T-helper 17 cell (primary cell): ENCODE results near the gene EIF4G3. TPM values are rescaled to one million over a fixed set of nuclear protein-coding genes. Genes with fewer than 3 reads are reported as not detected.
A peak's percentile ranks its signal among the peaks of the same experiment; 100 is the strongest.
"Not testable (repeated sequence)": the region's sequence is repeated elsewhere in the genome, so short reads cannot be mapped to it uniquely, and the experiment has no call there.

Source experiments
- ATAC-seq: fragments of 150-1000 bp; cut with Tn5 transposase; 2 replicates; pipeline ENCODE4 v1.10.0; 2021; ENCODE audit warnings: mild to moderate bottlenecking, moderate library complexity
- DNase-seq, 3 donors: peaks; one replicate each; pipeline versions ENCODE4 v3.0.0 to v3.0.0-alpha.2; 2020 to 2021
- H3K9me3 ChIP-seq: one replicate; pipeline ENCODE4 v1.7.0; 2013; ENCODE audit warnings: low read length, mild to moderate bottlenecking; ENCODE audit not compliant: control insufficient read depth, poor library complexity, severe bottlenecking
- H3K27ac Mint-ChIP-seq: one replicate; pipeline ENCODE4 v1.8.0; 2022; ENCODE audit warnings: mild to moderate bottlenecking, moderate library complexity, mixed read lengths
- H3K27me3 Mint-ChIP-seq: one replicate; pipeline ENCODE4 v1.8.0; 2022; ENCODE audit warnings: mixed read lengths
- H3K36me3 Mint-ChIP-seq: one replicate; pipeline ENCODE4 v1.8.0; 2022; ENCODE audit warnings: low read depth, mixed read lengths
- H3K4me1 Mint-ChIP-seq: one replicate; pipeline ENCODE4 v1.8.0; 2022; ENCODE audit warnings: mild to moderate bottlenecking, mixed read lengths
- H3K4me3 Mint-ChIP-seq: one replicate; pipeline ENCODE4 v1.8.0; 2022; ENCODE audit warnings: mild to moderate bottlenecking, moderate library complexity, mixed read lengths
- total RNA-seq, 4 donors: library from RNA in 2 of 4; stranded (reverse) in 2 of 4; gene quantifications; one replicate each; pipeline ENCODE4 v1.2.3 and lab custom pipeline; 2022 to 2026

Gene EIF4G3
- total RNA-seq, 2 donors from 2014 or later: 29.4 to 34.2 TPM

GRCh38 chr1:21059021-21059420 lies 117.7 kb downstream of the EIF4G3 start:
- no peaks in the 10 kb centered on the region for H3K36me3 Mint-ChIP-seq
- no peak overlapping the region for H3K4me3 Mint-ChIP-seq
- H3K27ac Mint-ChIP-seq: peak overlapping the region; percentile 67
- H3K27me3 Mint-ChIP-seq: no peaks in the 10 kb centered on the region
- no peaks in the 10 kb centered on the region for H3K4me1 Mint-ChIP-seq
- H3K9me3 ChIP-seq: no peaks in the 10 kb centered on the region
- no peak for ATAC-seq
- DNase-seq: no peak

- no peaks in the 10 kb centered on the region for H3K9me3 ChIP-seq
- H3K4me1 Mint-ChIP-seq: no peaks in the 10 kb centered on the region
- no peak for DNase-seq
- H3K27ac Mint-ChIP-seq: peak overlapping the region; percentile 67
- ATAC-seq: no peak
- H3K27me3 Mint-ChIP-seq: no peaks in the 10 kb centered on the region
- no peaks in the 10 kb centered on the region for H3K36me3 Mint-ChIP-seq
- no peak overlapping the region for H3K4me3 Mint-ChIP-seq
These were observed 118.5 kb downstream of the EIF4G3 start for GRCh38 chr1:21058035-21058793.

- H3K27ac Mint-ChIP-seq, H3K36me3 Mint-ChIP-seq, H3K9me3 ChIP-seq, H3K4me1 Mint-ChIP-seq, H3K27me3 Mint-ChIP-seq, DNase-seq, ATAC-seq, H3K4me3 Mint-ChIP-seq: not testable (repeated sequence)
These were observed 123.3 kb downstream of the EIF4G3 start for GRCh38 chr1:21053189-21053928.

- no peak for ATAC-seq
- Mint-ChIP-seq H3K36me3 (no peaks in the 10 kb centered on the region), H3K4me3 (no peak overlapping the region), H3K27ac (no peak overlapping the region), H3K27me3 (no peaks in the 10 kb centered on the region), H3K4me1 (no peaks in the 10 kb centered on the region)
- no peaks in the 10 kb centered on the region for H3K9me3 ChIP-seq
- no peak for DNase-seq
These were observed 124.7 kb downstream of the EIF4G3 start for GRCh38 chr1:21052034-21052433.

GRCh38 chr1:21051177-21051825 lies 125.4 kb downstream of the EIF4G3 start:
- Mint-ChIP-seq H3K36me3 (no peaks in the 10 kb centered on the region), H3K27me3 (no peaks in the 10 kb centered on the region), H3K27ac (no peak overlapping the region), H3K4me1 (no peaks in the 10 kb centered on the region), H3K4me3 (no peak overlapping the region)
- ATAC-seq (no peak), DNase-seq (no peak)
- H3K9me3 ChIP-seq: no peaks in the 10 kb centered on the region

GRCh38 chr1:21050031-21050430 lies 126.7 kb downstream of the EIF4G3 start:
- ATAC-seq (no peak), DNase-seq (no peak)
- Mint-ChIP-seq H3K36me3 (no peaks in the 10 kb centered on the region), H3K27ac (peak overlapping the region; percentile 24), H3K27me3 (no peaks in the 10 kb centered on the region), H3K4me1 (peaks cover 3% of the 10 kb centered on the region), H3K4me3 (no peak overlapping the region)
- no peaks in the 10 kb centered on the region for H3K9me3 ChIP-seq

GRCh38 chr1:21048462-21048861 lies 128.2 kb downstream of the EIF4G3 start:
- Mint-ChIP-seq H3K36me3 (no peaks in the 10 kb centered on the region), H3K4me3 (no peak overlapping the region), H3K4me1 (peaks cover 3% of the 10 kb centered on the region), H3K27me3 (no peaks in the 10 kb centered on the region), H3K27ac (no peak overlapping the region)
- no peaks in the 10 kb centered on the region for H3K9me3 ChIP-seq
- ATAC-seq (no peak), DNase-seq (no peak)

GRCh38 chr1:21046132-21046531 lies 130.6 kb downstream of the EIF4G3 start:
- DNase-seq: no peak
- ATAC-seq: no peak
- Mint-ChIP-seq H3K27ac (no peak overlapping the region), H3K36me3 (no peaks in the 10 kb centered on the region), H3K27me3 (no peaks in the 10 kb centered on the region), H3K4me1 (peaks cover 4% of the 10 kb centered on the region), H3K4me3 (no peak overlapping the region)
- no peaks in the 10 kb centered on the region for H3K9me3 ChIP-seq

GRCh38 chr1:21045351-21045750 lies 131.3 kb downstream of the EIF4G3 start:
- DNase-seq: no peak
- Mint-ChIP-seq H3K27me3 (no peaks in the 10 kb centered on the region), H3K36me3 (no peaks in the 10 kb centered on the region), H3K27ac (no peak overlapping the region), H3K4me3 (no peak overlapping the region), H3K4me1 (peaks cover 4% of the 10 kb centered on the region)
- ATAC-seq: no peak
- no peaks in the 10 kb centered on the region for H3K9me3 ChIP-seq

- Mint-ChIP-seq H3K36me3 (no peaks in the 10 kb centered on the region), H3K27me3 (no peaks in the 10 kb centered on the region), H3K27ac (peak overlapping the region; percentile 32)
These were observed 133.6 kb downstream of the EIF4G3 start for GRCh38 chr1:21042929-21043605.

GRCh38 chr1:21041541-21041940 lies 135.2 kb downstream of the EIF4G3 start:
- DNase-seq: no peak
- Mint-ChIP-seq H3K4me3 (no peak overlapping the region), H3K27me3 (no peaks in the 10 kb centered on the region), H3K27ac (no peak overlapping the region), H3K4me1 (peaks cover 8% of the 10 kb centered on the region), H3K36me3 (no peaks in the 10 kb centered on the region)
- H3K9me3 ChIP-seq: no peaks in the 10 kb centered on the region
- no peak for ATAC-seq

More at GRCh38 chr1:21042929-21043605, 133.6 kb downstream of the EIF4G3 start:
- no peak overlapping the region for H3K4me3 Mint-ChIP-seq
- DNase-seq: no peak
- H3K4me1 Mint-ChIP-seq: peaks cover 8% of the 10 kb centered on the region
- H3K9me3 ChIP-seq: no peaks in the 10 kb centered on the region
- no peak for ATAC-seq

GRCh38 chr1:21037091-21037490 lies 139.6 kb downstream of the EIF4G3 start:
- H3K27me3 Mint-ChIP-seq: no peaks in the 10 kb centered on the region
- H3K27ac Mint-ChIP-seq: no peak overlapping the region
- DNase-seq (no peak), ATAC-seq (no peak)
- peaks cover 5% of the 10 kb centered on the region for H3K4me1 Mint-ChIP-seq
- no peaks in the 10 kb centered on the region for H3K9me3 ChIP-seq
- no peaks in the 10 kb centered on the region for H3K36me3 Mint-ChIP-seq
- no peak overlapping the region for H3K4me3 Mint-ChIP-seq

- Mint-ChIP-seq H3K27me3 (no peaks in the 10 kb centered on the region), H3K27ac (no peak overlapping the region), H3K4me1 (peaks cover 8% of the 10 kb centered on the region), H3K36me3 (no peaks in the 10 kb centered on the region), H3K4me3 (no peak overlapping the region)
- no peak for ATAC-seq
- no peak for DNase-seq
- H3K9me3 ChIP-seq: no peaks in the 10 kb centered on the region
These were observed 140.9 kb downstream of the EIF4G3 start for GRCh38 chr1:21035794-21036193.
